ENCODE measurements around the gene NUSAP1.

DNA sequence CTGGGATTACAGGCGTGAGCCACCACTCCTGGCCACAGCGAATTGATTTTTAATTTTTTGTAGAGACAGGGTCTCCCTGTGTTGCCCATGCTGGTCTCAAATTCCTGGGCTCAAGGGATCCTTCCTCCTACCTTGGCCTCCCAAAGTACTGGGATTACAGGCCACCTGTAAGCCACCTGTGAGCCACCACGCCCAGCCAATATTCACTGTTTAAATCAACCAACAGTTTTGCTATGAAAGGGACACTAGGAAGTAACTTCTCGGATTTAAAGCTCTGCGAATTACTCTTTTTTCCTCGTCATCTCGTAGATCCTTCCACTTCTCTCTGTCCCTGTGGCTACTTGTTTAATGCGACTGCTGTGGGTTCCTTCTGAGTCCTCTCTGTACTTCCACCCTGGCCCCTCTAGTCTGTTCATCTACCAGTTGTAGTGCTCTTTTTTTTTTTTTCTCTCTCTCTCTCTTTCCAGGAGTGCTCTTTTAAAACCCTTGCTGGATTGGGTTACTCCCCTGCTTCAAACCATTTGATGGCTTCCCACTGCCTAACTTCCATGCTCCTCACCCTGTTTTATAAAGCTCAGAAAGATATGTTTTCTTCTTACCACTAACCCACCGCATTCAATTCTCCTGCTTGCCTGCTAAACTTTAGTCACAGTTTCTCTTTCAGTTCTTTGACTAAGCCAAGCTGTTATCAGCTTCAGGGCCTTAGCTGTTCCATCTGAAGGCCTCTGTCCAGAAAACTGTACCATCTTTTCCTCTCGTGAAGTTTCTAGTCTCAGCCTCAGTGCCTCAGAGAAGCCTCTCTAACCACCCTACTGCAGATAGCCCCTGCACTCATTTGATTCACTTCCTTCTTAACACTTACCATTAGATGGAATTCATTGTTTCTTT is 96.6 kb downstream of the NUSAP1 start:
- TF ChIP-seq ZFP3 (CRISPR knock-in tag; IDR thresholded peaks at IDR 0.05), result no peak
- no peak for TF ChIP-seq TCF4 (CRISPR knock-in tag; IDR thresholded peaks at IDR 0.05; ENCODE audit: borderline replicate concordance)
- TF ChIP-seq ZFP30 (CRISPR knock-in tag; IDR thresholded peaks at IDR 0.05), result no peak
- TF ChIP-seq ESRRG (CRISPR knock-in tag; IDR thresholded peaks at IDR 0.05), result no peak
- TF ChIP-seq PATZ1 (CRISPR knock-in tag; IDR thresholded peaks at IDR 0.05; ENCODE audit: borderline replicate concordance), result no peak
- TF ChIP-seq BACH2 (CRISPR knock-in tag; IDR thresholded peaks at IDR 0.05; ENCODE audit: borderline replicate concordance), result no peak
- TF ChIP-seq ISL1 (CRISPR knock-in tag; IDR thresholded peaks at IDR 0.05), result no peak
- TF ChIP-seq RARB (CRISPR knock-in tag; IDR thresholded peaks at IDR 0.05), result no peak
- TF ChIP-seq, protein P1, sequence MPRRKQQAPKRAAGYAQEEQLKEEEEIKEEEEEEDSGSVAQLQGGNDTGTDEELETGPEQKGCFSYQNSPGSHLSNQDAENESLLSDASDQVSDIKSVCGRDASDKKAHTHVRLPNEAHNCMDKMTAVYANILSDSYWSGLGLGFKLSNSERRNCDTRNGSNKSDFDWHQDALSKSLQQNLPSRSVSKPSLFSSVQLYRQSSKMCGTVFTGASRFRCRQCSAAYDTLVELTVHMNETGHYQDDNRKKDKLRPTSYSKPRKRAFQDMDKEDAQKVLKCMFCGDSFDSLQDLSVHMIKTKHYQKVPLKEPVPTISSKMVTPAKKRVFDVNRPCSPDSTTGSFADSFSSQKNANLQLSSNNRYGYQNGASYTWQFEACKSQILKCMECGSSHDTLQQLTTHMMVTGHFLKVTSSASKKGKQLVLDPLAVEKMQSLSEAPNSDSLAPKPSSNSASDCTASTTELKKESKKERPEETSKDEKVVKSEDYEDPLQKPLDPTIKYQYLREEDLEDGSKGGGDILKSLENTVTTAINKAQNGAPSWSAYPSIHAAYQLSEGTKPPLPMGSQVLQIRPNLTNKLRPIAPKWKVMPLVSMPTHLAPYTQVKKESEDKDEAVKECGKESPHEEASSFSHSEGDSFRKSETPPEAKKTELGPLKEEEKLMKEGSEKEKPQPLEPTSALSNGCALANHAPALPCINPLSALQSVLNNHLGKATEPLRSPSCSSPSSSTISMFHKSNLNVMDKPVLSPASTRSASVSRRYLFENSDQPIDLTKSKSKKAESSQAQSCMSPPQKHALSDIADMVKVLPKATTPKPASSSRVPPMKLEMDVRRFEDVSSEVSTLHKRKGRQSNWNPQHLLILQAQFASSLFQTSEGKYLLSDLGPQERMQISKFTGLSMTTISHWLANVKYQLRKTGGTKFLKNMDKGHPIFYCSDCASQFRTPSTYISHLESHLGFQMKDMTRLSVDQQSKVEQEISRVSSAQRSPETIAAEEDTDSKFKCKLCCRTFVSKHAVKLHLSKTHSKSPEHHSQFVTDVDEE (CRISPR knock-in tag; IDR thresholded peaks at IDR 0.05), result no peak
- TF ChIP-seq SNAI2 (CRISPR knock-in tag; IDR thresholded peaks at IDR 0.05), result no peak

Measured in SK-N-SH treated with all-trans-retinoic acid at 6 μM for 48 hours (cell line).